ENCODE data around the gene ADCY10.
"Not testable (repeated sequence)": the region's sequence is repeated elsewhere in the genome, so short reads cannot be mapped to it uniquely, and the experiment has no call there.

Gene ADCY10

DNA sequence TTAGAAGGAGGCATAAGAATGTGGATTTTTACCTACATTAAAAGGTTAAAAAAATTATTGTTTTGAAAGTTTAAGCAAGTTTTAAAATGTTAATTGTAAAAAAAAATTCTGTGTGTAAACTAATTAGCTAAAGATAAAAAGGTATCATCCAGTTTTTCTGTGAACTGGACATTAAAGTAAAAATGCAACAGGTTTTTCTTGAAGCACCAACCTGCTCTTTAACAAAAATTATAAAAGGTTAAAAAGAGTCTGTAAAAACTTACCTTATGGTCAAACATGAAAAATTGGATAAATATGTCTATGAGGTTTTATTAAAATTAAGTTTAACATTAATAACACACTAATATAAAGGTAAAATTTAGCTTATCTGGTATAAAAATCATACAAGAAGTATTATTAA lies 48.7 kb downstream of the ADCY10 start:
- not testable (repeated sequence) for H3K23ac ChIP-seq (ENCODE audit: low read length); H4K91ac ChIP-seq (ENCODE audit: low read depth, low read length); DNase-seq; H3K18ac ChIP-seq (ENCODE audit: low read length); H3K14ac ChIP-seq (ENCODE audit: low read length); H2BK120ac ChIP-seq (ENCODE audit: insufficient read depth, low read length, poor library complexity); H2AFZ ChIP-seq (ENCODE audit: insufficient read depth, low read length, poor library complexity); H2BK5ac ChIP-seq (ENCODE audit: low read depth, low read length, poor library complexity); H2BK12ac ChIP-seq (ENCODE audit: low read length); H2AK5ac ChIP-seq (ENCODE audit: low read length); H4K12ac ChIP-seq (ENCODE audit: low read depth, low read length); H3K9me3 ChIP-seq (ENCODE audit: insufficient read depth, low read depth, low read length); H3K4ac ChIP-seq (ENCODE audit: low read depth, low read length); H3K4me3 ChIP-seq (ENCODE audit: low read depth, low read length); H3K4me2 ChIP-seq (ENCODE audit: low read length); H3K27me3 ChIP-seq (ENCODE audit: insufficient read depth, low read length); H3K27ac ChIP-seq (ENCODE audit: low read depth, low read length); H3K9ac ChIP-seq (ENCODE audit: low read length); H3K79me2 ChIP-seq (ENCODE audit: control insufficient read depth, insufficient read depth, low read length, poor library complexity); H3K36me3 ChIP-seq (ENCODE audit: control insufficient read depth in 1 of 2, insufficient read depth in 2 of 2, low read length in 2 of 2); H3K4me1 ChIP-seq (ENCODE audit: control insufficient read depth in 1 of 2, insufficient read depth in 2 of 2, low read length in 2 of 2); H4K8ac ChIP-seq (ENCODE audit: low read depth, low read length)
- H3K79me1 ChIP-seq (ENCODE audit: low read length) = peaks cover 29% of the 10 kb centered on the region

DNA sequence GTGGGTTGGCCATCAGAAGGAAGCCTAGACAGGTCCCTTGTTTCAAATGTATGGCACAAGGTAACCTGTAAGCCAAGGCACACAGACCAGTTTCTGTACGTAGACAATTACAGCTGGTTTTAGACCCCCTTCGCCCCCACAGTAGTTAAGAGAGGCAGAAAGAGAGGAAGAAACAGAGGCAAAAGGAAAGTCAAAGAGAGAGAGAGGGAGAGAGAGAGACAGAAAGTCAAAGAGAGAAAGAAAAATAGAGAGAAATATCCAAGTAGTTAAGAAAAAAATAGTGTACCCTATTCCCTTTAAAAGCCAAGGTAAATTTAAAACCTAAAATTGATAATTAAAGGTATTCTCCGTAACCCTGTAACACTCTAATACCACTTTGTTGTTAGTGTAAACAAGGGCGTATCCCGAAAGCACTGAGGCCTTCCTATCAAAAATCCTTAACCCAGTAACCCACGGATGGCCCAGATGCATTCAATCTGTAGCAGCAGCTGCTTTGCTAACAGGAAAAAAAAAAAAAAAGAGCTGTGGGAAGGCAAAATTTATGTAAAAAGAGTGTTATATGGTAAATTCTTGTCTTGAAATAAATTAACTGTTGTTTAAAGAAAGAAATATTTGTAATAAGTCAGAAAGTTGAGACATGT lies 49.4 kb downstream of the ADCY10 start:
- H2BK12ac ChIP-seq (ENCODE audit: low read length) = peak overlapping the region; percentile 67
- peak overlapping the region; percentile 85 for H2BK5ac ChIP-seq (ENCODE audit: low read depth, low read length, poor library complexity)
- peak overlapping the region; percentile 46 for H4K8ac ChIP-seq (ENCODE audit: low read depth, low read length)
- peak overlapping the region; percentile 46 for H3K14ac ChIP-seq (ENCODE audit: low read length)
- peaks cover 26% of the 10 kb centered on the region for H3K79me1 ChIP-seq (ENCODE audit: low read length)
- no peaks in the 10 kb centered on the region for H3K9me3 ChIP-seq (ENCODE audit: insufficient read depth, low read depth, low read length)
- peaks cover 2 to 4% of the 10 kb centered on the region in 2 experiments for H3K4me1 ChIP-seq (ENCODE audit: control insufficient read depth in 1 of 2, insufficient read depth in 2 of 2, low read length in 2 of 2)
- peak overlapping the region; percentile 71 for H3K4me3 ChIP-seq (ENCODE audit: low read depth, low read length)
- peaks cover 7% of the 10 kb centered on the region for H3K79me2 ChIP-seq (ENCODE audit: control insufficient read depth, insufficient read depth, low read length, poor library complexity)
- H2AFZ ChIP-seq (ENCODE audit: insufficient read depth, low read length, poor library complexity) = no peak overlapping the region
- H4K91ac ChIP-seq (ENCODE audit: low read depth, low read length) = peak overlapping the region; percentile 72
- no peaks in the 10 kb centered on the region for H3K36me3 ChIP-seq (ENCODE audit: control insufficient read depth in 1 of 2, insufficient read depth in 2 of 2, low read length in 2 of 2)
- peak overlapping the region; percentile 79 for H3K9ac ChIP-seq (ENCODE audit: low read length)
- WGBS (ENCODE audit: extremely low coverage, insufficient coverage, insufficient read length) = no CpG with 5 or more reads among the region's 6 CpGs
- no peak for DNase-seq
- H2BK120ac ChIP-seq (ENCODE audit: insufficient read depth, low read length, poor library complexity) = peak overlapping the region; percentile 98
- peak overlapping the region; percentile 93 for H3K27ac ChIP-seq (ENCODE audit: low read depth, low read length)
- peak overlapping the region; percentile 72 for H3K18ac ChIP-seq (ENCODE audit: low read length)
- peak overlapping the region; percentile 69 for H3K4ac ChIP-seq (ENCODE audit: low read depth, low read length)
- H2AK5ac ChIP-seq (ENCODE audit: low read length) = peak overlapping the region; percentile 35
- no peak overlapping the region for H4K12ac ChIP-seq (ENCODE audit: low read depth, low read length)
- H3K4me2 ChIP-seq (ENCODE audit: low read length) = peak overlapping the region; percentile 75
- H3K27me3 ChIP-seq (ENCODE audit: insufficient read depth, low read length) = no peaks in the 10 kb centered on the region
- H3K23ac ChIP-seq (ENCODE audit: low read length) = no peak overlapping the region

DNA sequence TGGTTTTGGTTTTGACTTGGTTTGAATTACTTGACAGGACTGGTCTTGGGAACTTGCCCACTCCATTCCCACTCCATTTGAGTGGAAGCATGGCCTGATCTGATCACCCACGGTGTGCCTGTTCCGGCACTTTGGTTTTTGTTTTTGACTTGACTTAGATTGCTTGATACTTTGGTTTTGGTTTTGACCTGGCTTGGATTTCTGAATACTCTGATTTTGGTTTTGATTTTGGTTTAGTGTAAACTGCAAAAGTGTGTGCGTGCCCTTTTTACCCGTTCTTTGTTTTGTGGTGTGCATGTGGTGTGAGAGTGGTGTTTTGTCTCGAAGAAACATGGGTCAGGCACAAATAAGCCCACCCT lies 50.0 kb downstream of the ADCY10 start:
- Histone ChIP-seq H3K9me3 (ENCODE audit: insufficient read depth, low read depth, low read length) (no peaks in the 10 kb centered on the region), H2AFZ (ENCODE audit: insufficient read depth, low read length, poor library complexity) (no peak overlapping the region), H2BK12ac (ENCODE audit: low read length) (peak overlapping the region; percentile 89), H3K79me2 (ENCODE audit: control insufficient read depth, insufficient read depth, low read length, poor library complexity) (peaks cover 7% of the 10 kb centered on the region), H3K4ac (ENCODE audit: low read depth, low read length) (peak overlapping the region; percentile 69), H3K36me3 (ENCODE audit: control insufficient read depth in 1 of 2, insufficient read depth in 2 of 2, low read length in 2 of 2) (no peaks in the 10 kb centered on the region), H3K9ac (ENCODE audit: low read length) (peak overlapping the region; percentile 14), H3K18ac (ENCODE audit: low read length) (peak overlapping the region; percentile 86), H4K91ac (ENCODE audit: low read depth, low read length) (peak overlapping the region; percentile 98), H4K12ac (ENCODE audit: low read depth, low read length) (no peak overlapping the region), H2AK5ac (ENCODE audit: low read length) (peak overlapping the region; percentile 89), H3K23ac (ENCODE audit: low read length) (no peak overlapping the region), H4K8ac (ENCODE audit: low read depth, low read length) (peak overlapping the region; percentile 75), H3K4me3 (ENCODE audit: low read depth, low read length) (peak overlapping the region; percentile 67), H2BK5ac (ENCODE audit: low read depth, low read length, poor library complexity) (peak overlapping the region; percentile 97), H3K4me1 (ENCODE audit: control insufficient read depth in 1 of 2, insufficient read depth in 2 of 2, low read length in 2 of 2) (peaks cover 2 to 4% of the 10 kb centered on the region in 2 experiments), H2BK120ac (ENCODE audit: insufficient read depth, low read length, poor library complexity) (peak overlapping the region; percentile 98), H3K4me2 (ENCODE audit: low read length) (peak overlapping the region; percentile 75), H3K79me1 (ENCODE audit: low read length) (peaks cover 23% of the 10 kb centered on the region), H3K27me3 (ENCODE audit: insufficient read depth, low read length) (no peaks in the 10 kb centered on the region), H3K14ac (ENCODE audit: low read length) (peak overlapping the region; percentile 93), H3K27ac (ENCODE audit: low read depth, low read length) (peak overlapping the region; percentile 93)
- no peak for DNase-seq
- no CpG with 5 or more reads among the region's 5 CpGs for WGBS (ENCODE audit: extremely low coverage, insufficient coverage, insufficient read length)

GRCh38 chr1:167863191-167863920 lies 50.6 kb downstream of the ADCY10 start:
- H2AK5ac ChIP-seq (ENCODE audit: low read length) = peak overlapping the region; percentile 89
- H3K79me1 ChIP-seq (ENCODE audit: low read length) = peaks cover 19% of the 10 kb centered on the region
- not testable (repeated sequence) for H3K9me3 ChIP-seq (ENCODE audit: insufficient read depth, low read depth, low read length); H3K23ac ChIP-seq (ENCODE audit: low read length); H3K27me3 ChIP-seq (ENCODE audit: insufficient read depth, low read length); H3K79me2 ChIP-seq (ENCODE audit: control insufficient read depth, insufficient read depth, low read length, poor library complexity); H3K36me3 ChIP-seq (ENCODE audit: control insufficient read depth in 1 of 2, insufficient read depth in 2 of 2, low read length in 2 of 2); H3K4me1 ChIP-seq (ENCODE audit: control insufficient read depth in 1 of 2, insufficient read depth in 2 of 2, low read length in 2 of 2); H2AFZ ChIP-seq (ENCODE audit: insufficient read depth, low read length, poor library complexity)
- peak overlapping the region; percentile 69 for H3K4ac ChIP-seq (ENCODE audit: low read depth, low read length)
- peak overlapping the region; percentile 93 for H3K14ac ChIP-seq (ENCODE audit: low read length)
- peak overlapping the region; percentile 67 for H3K4me3 ChIP-seq (ENCODE audit: low read depth, low read length)
- H3K4me2 ChIP-seq (ENCODE audit: low read length) = peak overlapping the region; percentile 75
- no CpG with 5 or more reads among the region's 26 CpGs for WGBS (ENCODE audit: extremely low coverage, insufficient coverage, insufficient read length)
- peak overlapping the region; percentile 98 for H2BK120ac ChIP-seq (ENCODE audit: insufficient read depth, low read length, poor library complexity)
- H2BK12ac ChIP-seq (ENCODE audit: low read length) = peak overlapping the region; percentile 89
- H2BK5ac ChIP-seq (ENCODE audit: low read depth, low read length, poor library complexity) = peak overlapping the region; percentile 97
- H4K91ac ChIP-seq (ENCODE audit: low read depth, low read length) = peak overlapping the region; percentile 98
- H4K12ac ChIP-seq (ENCODE audit: low read depth, low read length) = peak overlapping the region; percentile 61
- peak overlapping the region; percentile 86 for H3K18ac ChIP-seq (ENCODE audit: low read length)
- peak overlapping the region; percentile 93 for H3K27ac ChIP-seq (ENCODE audit: low read depth, low read length)
- peak overlapping the region; percentile 54 for H3K9ac ChIP-seq (ENCODE audit: low read length)
- peak; percentile 35 to 69 for DNase-seq
- peak overlapping the region; percentile 75 for H4K8ac ChIP-seq (ENCODE audit: low read depth, low read length)

Data from trophoblast cell (in vitro differentiated cells and primary cell).